ENCODE data around the gene TLCD4. TPM values are rescaled to one million over a fixed set of nuclear protein-coding genes. Genes with fewer than 3 reads are reported as not detected.

Gene TLCD4
- total RNA-seq, 4 donors from 2014 or later: 8.4 to 15.9 (median 9.3) TPM

- TF ChIP-seq POLR2AphosphoS5 (IDR thresholded peaks at IDR 0.05): no peak
- no peak for TF ChIP-seq POLR2A (IDR thresholded peaks at IDR 0.05; ENCODE audit: low read depth)
- TF ChIP-seq EP300 (IDR thresholded peaks at IDR 0.05): no peak
- TF ChIP-seq CTCF (IDR thresholded peaks at IDR 0.05): peak; percentile 38 to 63 (median 63)
- peaks cover 6 to 31% (median 23%) of the 10 kb centered on the region in 4 donors for H3K4me1 ChIP-seq
- H3K36me3 ChIP-seq: no peaks in the 10 kb centered on the region
- H3K27ac ChIP-seq (replicated peaks in 1 of 4): peak overlapping the region; percentile 71 to 83 (median 77)
- intact Hi-C loops (cut with DNase I): loop anchor here (2.0 to 5.0 kb wide), 2 partner anchors 39 to 116 kb away; no protein-coding TSS in a partner anchor
- peak overlapping the region; percentile 82 to 92 (median 85) for H3K4me3 ChIP-seq
- no peaks in the 10 kb centered on the region for H3K27me3 ChIP-seq
- no peaks in the 10 kb centered on the region for H3K9me3 ChIP-seq
- 1% methylated on average over 17 of the region's 17 CpGs for WGBS
- no peak for DNase-seq (ENCODE audit: extremely low spot score)
Measured at GRCh38 chr1:95116580-95117206, 462 bp upstream of the TLCD4 start.

- H3K9me3 ChIP-seq: no peaks in the 10 kb centered on the region
- DNase-seq (ENCODE audit: extremely low spot score): no peak
- H3K4me1 ChIP-seq: peaks cover 6 to 31% (median 23%) of the 10 kb centered on the region in 4 donors
- H3K36me3 ChIP-seq: no peaks in the 10 kb centered on the region
- no peak for TF ChIP-seq POLR2A (IDR thresholded peaks at IDR 0.05; ENCODE audit: low read depth)
- no peak for TF ChIP-seq CTCF (IDR thresholded peaks at IDR 0.05)
- TF ChIP-seq POLR2AphosphoS5 (IDR thresholded peaks at IDR 0.05): no peak
- no peak for TF ChIP-seq EP300 (IDR thresholded peaks at IDR 0.05)
- H3K27ac ChIP-seq (replicated peaks in 1 of 4): peak overlapping the region; percentile 71 to 83 (median 77)
- H3K27me3 ChIP-seq: no peaks in the 10 kb centered on the region
- H3K4me3 ChIP-seq: peak overlapping the region; percentile 82 to 92 (median 85)
- 26% methylated on average over 10 of the region's 10 CpGs for WGBS
- intact Hi-C loops (cut with DNase I): loop anchor here (5.0 kb wide), 1 partner anchor 41 kb away; no protein-coding TSS in a partner anchor
Measured at GRCh38 chr1:95118067-95118499, 928 bp downstream of the TLCD4 start.

GRCh38 chr1:95118710-95119109, 1.6 kb downstream of the TLCD4 start:
- 95% methylated on average over 6 of the region's 6 CpGs for WGBS

GRCh38 chr1:95119273-95119672, 2.1 kb downstream of the TLCD4 start:
- H3K27me3 ChIP-seq: no peaks in the 10 kb centered on the region
- no peak for DNase-seq (ENCODE audit: extremely low spot score)

More at GRCh38 chr1:95118710-95119109, 1.6 kb downstream of the TLCD4 start:
- peaks cover 6 to 31% (median 23%) of the 10 kb centered on the region in 4 donors for H3K4me1 ChIP-seq
- no peak overlapping the region for H3K4me3 ChIP-seq
- no peaks in the 10 kb centered on the region for H3K9me3 ChIP-seq
- intact Hi-C loops (cut with DNase I): loop anchor here (5.0 kb wide), 1 partner anchor 41 kb away; no protein-coding TSS in a partner anchor
- TF ChIP-seq CTCF (IDR thresholded peaks at IDR 0.05): no peak
- TF ChIP-seq POLR2AphosphoS5 (IDR thresholded peaks at IDR 0.05): no peak
- no peak for TF ChIP-seq EP300 (IDR thresholded peaks at IDR 0.05)
- TF ChIP-seq POLR2A (IDR thresholded peaks at IDR 0.05; ENCODE audit: low read depth): no peak
- H3K27ac ChIP-seq (replicated peaks in 1 of 4): no peak overlapping the region
- DNase-seq (ENCODE audit: extremely low spot score): no peak
- no peaks in the 10 kb centered on the region for H3K27me3 ChIP-seq
- no peaks in the 10 kb centered on the region for H3K36me3 ChIP-seq

More at GRCh38 chr1:95119273-95119672, 2.1 kb downstream of the TLCD4 start:
- intact Hi-C loops (cut with DNase I): loop anchor here (5.0 kb wide), 1 partner anchor 42 kb away; no protein-coding TSS in a partner anchor
- Histone ChIP-seq H3K27ac (replicated peaks in 1 of 4) (no peak overlapping the region), H3K4me3 (no peak overlapping the region), H3K4me1 (peaks cover 6 to 31% (median 23%) of the 10 kb centered on the region in 4 donors), H3K36me3 (no peaks in the 10 kb centered on the region), H3K9me3 (no peaks in the 10 kb centered on the region)
- TF ChIP-seq POLR2A (IDR thresholded peaks at IDR 0.05; ENCODE audit: low read depth) (no peak), POLR2AphosphoS5 (IDR thresholded peaks at IDR 0.05) (no peak), CTCF (IDR thresholded peaks at IDR 0.05) (no peak), EP300 (IDR thresholded peaks at IDR 0.05) (no peak)
